Astrocyte (in vitro differentiated cells and primary cell): Measurements from ENCODE around the gene KCNAB1.

Experiments used
- CTCF ChIP-seq: IDR thresholded peaks from 2 replicates; pipeline ENCODE4 v1.5.1; 2011; ENCODE audit warnings: low read depth, mild to moderate bottlenecking, inconsistent platforms, low read length, moderate library complexity; ENCODE audit not compliant: insufficient read depth
- EZH2 ChIP-seq: IDR thresholded peaks from 2 replicates; pipeline ENCODE4 v1.6.1; 2012; ENCODE audit warnings: mild to moderate bottlenecking, low read length, inconsistent platforms; ENCODE audit not compliant: insufficient read depth

DNA sequence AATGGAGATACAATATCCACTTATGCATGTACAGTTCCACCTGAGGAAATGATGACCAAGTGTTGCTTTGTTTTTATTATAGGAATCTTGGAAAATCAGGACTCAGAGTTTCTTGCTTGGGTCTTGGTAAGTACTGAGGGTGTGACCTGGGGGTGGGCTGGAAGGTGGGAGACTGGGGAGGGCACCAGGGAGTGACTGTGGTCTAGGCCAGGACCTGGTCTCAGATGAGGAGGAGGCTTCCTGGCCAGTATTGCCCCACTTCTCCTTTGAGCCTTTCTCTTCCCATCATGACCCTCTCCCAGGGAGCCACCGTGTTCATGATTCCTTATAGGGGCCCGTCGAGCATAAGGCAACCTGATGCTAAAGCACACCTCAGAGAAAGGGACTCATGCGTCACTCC is 301.2 kb downstream of the KCNAB1 start:
- no peak for TF ChIP-seq CTCF
- no peak for TF ChIP-seq EZH2
